CD1c-positive myeloid dendritic cell (primary cell): ENCODE data around the gene ST6GAL1.
"Not testable (repeated sequence)": the region's sequence is repeated elsewhere in the genome, so short reads cannot be mapped to it uniquely, and the experiment has no call there.

Experiments
- DNase-seq: peaks from one replicate; pipeline ENCODE4 v3.0.0-alpha.2; 2016; ENCODE audit errors: extremely low spot score

The ST6GAL1 gene

GRCh38 chr3:187046033-187046432 is 115.7 kb downstream of the ST6GAL1 start:
- no peak for DNase-seq

- no peak for DNase-seq
These were observed 119.3 kb downstream of the ST6GAL1 start for GRCh38 chr3:187049462-187050101.

GRCh38 chr3:187051066-187051465 is 120.7 kb downstream of the ST6GAL1 start:
- no peak for DNase-seq

- peak; percentile 15 for DNase-seq
These were observed 121.5 kb downstream of the ST6GAL1 start for GRCh38 chr3:187051724-187052366.

GRCh38 chr3:187052427-187052826 is 122.1 kb downstream of the ST6GAL1 start:
- DNase-seq, result not testable (repeated sequence)

- not testable (repeated sequence) for DNase-seq
These were observed 124.1 kb downstream of the ST6GAL1 start for GRCh38 chr3:187054433-187054832.

GRCh38 chr3:187057803-187058202 is 127.5 kb downstream of the ST6GAL1 start:
- DNase-seq, result not testable (repeated sequence)

- no peak for DNase-seq
These were observed 131.4 kb downstream of the ST6GAL1 start for GRCh38 chr3:187061748-187062147.

GRCh38 chr3:187062526-187063177 is 132.3 kb downstream of the ST6GAL1 start:
- no peak for DNase-seq

- DNase-seq, result no peak
These were observed 133.2 kb downstream of the ST6GAL1 start for GRCh38 chr3:187063286-187064121.

- DNase-seq, result no peak
These were observed 134.1 kb downstream of the ST6GAL1 start for GRCh38 chr3:187064210-187065115.

- peak; percentile 40 for DNase-seq
These were observed 136.1 kb downstream of the ST6GAL1 start for GRCh38 chr3:187066228-187066995.

- DNase-seq, result no peak
These were observed 138.5 kb downstream of the ST6GAL1 start for GRCh38 chr3:187068787-187069186.

- no peak for DNase-seq
These were observed 139.7 kb downstream of the ST6GAL1 start for GRCh38 chr3:187069857-187070516.

GRCh38 chr3:187072102-187072501 is 141.8 kb downstream of the ST6GAL1 start:
- no peak for DNase-seq

GRCh38 chr3:187072511-187072910 is 142.2 kb downstream of the ST6GAL1 start:
- no peak for DNase-seq

GRCh38 chr3:187073581-187074098 is 143.3 kb downstream of the ST6GAL1 start:
- DNase-seq, result no peak

- no peak for DNase-seq
These were observed 144.5 kb downstream of the ST6GAL1 start for GRCh38 chr3:187074846-187075245.

- no peak for DNase-seq
These were observed 146.0 kb downstream of the ST6GAL1 start for GRCh38 chr3:187076297-187076696.
